HG03457 (cell line): ENCODE data around the gene AUNIP.

ENCODE experiments used
- ATAC-seq: cut with Tn5 transposase; IDR thresholded peaks from one replicate; pipeline ENCODE4 v1.9.1; 2021; ENCODE audit warnings: moderate number of reproducible peaks; ENCODE audit not compliant: unreplicated experiment

The AUNIP gene

DNA sequence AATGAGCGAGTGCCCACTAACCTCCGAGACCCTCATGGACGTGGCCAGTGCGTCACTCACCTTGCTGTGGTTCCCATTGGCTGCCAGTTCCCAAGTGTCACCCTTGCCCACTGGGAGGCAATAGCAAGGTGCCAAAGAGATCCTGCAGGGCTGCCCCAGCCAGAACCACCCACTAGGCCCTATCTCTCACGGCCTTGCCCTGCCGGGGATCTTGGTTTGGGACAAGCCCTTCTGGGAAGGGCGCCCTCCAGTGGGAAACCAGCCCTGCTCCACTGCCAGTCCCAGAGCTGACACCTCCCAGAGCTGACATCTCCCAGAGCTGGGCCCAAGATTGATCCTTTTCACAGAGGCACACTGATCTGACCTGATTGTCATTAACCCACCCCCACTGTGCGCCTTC lies 61.3 kb downstream of the AUNIP start:
- no peak for ATAC-seq

DNA sequence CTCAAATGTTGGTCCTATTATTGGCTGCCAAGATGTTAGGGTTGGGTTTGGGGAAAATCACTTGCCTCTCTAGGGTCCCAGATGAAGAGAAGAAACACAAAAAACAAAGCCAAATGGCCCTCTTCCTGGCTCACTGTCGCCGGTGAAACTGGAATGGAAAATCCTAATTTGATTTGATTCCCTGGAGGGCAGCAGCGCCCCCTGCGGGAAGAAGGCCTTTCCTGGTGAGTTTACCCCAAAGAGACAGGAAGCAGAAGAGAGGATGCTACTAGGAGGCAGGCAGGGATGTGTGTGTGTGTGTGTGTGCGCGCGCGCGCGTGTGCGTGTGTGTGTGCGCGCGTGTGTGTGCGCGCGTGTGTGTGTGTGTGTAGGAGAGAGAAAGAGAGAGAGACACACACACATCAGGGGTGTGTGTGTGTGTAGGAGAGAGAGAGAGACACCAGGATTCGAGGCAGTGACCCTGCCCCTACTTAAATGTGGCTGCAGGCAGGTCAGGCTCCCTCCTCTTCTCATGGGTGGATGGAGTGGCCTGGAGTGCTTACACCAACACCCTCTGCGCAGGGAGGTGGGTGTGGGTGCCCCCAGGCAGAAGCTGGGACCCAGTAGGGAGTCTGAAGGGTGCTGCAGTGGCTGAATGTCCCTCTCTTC lies 62.3 kb downstream of the AUNIP start:
- ATAC-seq, result no peak

DNA sequence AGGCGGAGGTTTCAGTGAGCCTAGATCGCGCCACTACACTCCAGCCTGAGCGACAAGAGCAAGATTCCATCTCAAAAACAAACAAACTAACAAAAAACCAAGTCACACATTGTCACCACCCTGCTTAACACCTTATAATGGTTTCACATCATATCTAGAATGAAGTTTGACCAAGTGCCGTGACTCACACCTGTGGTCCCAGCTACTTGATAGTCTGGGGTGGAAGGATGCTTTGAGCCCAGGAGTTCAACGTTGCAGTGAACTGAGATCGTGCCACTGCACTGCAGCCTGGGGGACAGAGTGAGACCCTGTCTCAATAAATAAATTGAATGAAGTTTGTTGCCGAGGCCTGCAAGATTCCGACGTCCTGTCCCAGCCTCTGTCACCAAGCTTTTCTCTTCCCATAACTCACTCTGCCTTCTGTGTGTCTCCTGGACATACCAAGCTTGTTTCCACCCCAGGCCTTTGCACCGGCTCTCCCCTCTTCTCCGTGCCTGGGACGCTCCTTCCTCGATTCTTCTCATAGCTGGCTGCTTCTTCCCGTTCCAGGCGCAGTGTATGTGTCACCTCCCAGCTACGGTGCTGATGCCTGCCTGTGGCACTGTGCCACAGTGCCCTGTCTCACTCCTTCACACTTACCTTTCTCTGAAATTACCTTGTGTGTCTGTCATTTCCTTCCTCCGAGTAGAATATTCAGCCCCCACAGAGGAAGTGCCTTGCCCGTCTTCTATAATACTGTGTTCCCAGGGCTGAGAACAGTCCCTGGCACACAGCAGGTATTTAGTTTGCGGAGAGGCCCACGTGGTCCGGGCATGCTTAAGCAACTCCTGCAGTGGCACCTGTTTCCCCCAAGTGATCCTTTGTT lies 63.1 kb downstream of the AUNIP start:
- no peak for ATAC-seq

DNA sequence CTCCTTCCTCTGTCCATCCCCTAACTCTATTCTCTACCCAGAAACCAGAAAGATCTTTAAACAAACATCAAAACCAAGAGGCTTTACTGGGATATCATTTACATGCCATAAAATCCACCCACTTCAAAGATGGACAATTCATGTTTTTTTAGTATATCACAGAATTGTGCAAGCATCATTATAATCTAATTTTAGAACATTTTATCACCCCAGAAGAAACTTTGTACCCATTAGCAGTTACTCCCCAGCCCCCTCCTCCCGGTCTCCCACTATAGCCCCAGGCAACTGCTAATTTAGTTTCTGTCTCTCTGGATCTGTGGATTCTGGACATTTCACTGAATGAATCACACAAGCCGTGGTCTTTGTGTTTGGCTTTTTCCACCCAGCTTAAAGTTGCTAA lies 64.0 kb downstream of the AUNIP start:
- ATAC-seq, result no peak

DNA sequence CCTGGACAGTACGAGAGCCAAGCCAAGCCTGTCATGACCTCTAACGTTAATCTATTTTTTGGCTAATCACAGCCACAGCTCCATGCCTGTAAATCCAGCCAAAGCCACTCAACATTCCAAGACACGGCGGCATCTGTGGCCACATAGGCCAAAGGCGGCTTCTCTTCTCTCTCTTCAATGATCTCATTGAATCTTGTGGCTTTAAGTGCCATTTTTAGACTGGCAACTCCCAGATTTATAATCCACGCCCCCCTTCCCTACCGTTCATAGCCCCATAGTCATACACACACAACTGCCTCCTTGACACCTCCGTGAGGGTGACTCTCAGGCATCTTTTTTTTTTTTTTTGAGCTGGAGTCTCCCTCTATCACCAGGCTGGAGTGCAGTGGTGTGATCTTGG lies 64.9 kb downstream of the AUNIP start:
- ATAC-seq, result no peak

DNA sequence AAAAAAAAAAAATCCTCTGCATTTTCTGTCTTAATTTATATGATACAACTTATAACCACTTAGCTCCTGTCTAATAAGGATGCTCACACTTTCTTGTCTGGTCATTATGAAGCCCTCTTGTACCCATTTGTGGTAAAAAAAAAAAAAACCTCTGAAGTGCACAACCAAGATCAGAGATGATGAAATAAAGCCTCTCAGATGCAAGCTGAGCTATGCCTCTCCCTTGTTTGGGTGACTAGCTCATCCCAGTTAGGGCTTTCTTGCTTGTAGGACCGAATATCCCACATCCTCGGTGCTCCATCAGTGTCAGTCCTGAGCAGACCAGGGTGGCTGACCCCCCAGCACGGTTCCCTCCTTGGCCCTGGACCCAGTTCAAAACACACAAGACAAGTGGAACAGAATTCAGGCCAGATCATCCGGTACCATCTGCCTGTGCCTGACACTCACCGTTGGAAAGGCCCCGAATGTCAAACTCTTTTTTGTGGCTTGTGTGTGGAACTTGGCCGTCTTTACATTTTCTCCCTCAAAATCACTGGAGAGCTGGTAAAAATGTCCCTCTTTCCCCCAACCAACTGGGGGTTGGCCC lies 65.6 kb downstream of the AUNIP start:
- ATAC-seq, result no peak

DNA sequence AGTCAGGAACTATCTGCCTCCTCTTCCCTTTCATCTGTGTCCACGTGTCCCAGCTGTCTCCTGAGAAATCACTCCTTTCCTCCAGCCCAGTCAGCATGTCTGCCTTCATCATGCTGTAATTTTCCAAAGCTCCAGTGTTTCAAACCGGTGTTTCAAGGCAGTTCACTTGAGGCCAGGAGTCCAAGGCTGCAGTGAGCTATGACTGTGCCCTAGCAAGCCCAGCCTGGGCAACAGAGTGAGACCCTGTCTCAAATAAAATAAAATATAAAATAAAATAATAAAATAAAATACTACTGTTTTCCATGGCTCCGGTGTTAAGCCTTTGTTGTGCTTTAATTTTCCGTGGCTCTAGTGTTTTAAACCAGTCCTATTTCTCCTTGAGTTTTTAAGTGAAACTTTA lies 67.1 kb downstream of the AUNIP start:
- no peak for ATAC-seq

DNA sequence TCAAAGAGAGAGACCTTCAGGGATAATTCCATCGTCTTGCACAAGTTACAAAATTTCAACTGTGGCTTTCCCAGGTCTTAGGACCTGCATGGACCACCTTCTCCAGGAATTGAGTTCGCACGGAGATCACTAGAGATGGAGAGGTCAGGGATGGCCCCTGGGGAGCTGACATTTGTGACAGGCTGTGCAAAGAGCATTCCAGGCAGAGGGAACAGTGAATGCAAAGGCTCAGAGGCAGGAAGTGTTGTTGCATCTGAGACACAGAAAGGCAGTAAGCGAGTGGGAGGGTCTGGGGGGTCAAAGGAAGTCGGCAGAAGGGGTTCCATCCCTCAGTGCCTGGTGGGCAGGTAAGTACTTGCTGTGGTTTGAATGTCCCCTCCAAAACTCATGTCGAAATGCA lies 68.8 kb downstream of the AUNIP start:
- no peak for ATAC-seq

DNA sequence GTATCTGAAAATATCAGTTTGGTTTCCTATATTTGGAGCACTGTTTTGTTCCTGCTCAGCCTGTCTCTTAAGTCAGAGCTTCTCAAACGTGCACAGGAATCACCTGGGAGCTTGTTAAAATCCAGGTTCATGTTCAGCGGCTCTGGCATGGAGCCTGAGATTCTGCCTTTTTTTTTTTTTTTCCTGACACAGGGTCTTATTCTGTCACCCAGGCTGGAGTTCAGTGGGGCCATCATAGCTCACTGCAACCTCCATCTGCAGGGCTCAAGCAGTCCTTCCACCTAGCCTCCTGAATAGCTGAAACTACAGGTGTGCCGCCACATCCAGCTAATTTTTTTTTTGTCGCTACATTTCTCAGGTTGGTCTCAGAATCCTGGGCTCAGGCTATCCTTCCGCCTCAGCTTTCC lies 71.5 kb downstream of the AUNIP start:
- ATAC-seq, result no peak

DNA sequence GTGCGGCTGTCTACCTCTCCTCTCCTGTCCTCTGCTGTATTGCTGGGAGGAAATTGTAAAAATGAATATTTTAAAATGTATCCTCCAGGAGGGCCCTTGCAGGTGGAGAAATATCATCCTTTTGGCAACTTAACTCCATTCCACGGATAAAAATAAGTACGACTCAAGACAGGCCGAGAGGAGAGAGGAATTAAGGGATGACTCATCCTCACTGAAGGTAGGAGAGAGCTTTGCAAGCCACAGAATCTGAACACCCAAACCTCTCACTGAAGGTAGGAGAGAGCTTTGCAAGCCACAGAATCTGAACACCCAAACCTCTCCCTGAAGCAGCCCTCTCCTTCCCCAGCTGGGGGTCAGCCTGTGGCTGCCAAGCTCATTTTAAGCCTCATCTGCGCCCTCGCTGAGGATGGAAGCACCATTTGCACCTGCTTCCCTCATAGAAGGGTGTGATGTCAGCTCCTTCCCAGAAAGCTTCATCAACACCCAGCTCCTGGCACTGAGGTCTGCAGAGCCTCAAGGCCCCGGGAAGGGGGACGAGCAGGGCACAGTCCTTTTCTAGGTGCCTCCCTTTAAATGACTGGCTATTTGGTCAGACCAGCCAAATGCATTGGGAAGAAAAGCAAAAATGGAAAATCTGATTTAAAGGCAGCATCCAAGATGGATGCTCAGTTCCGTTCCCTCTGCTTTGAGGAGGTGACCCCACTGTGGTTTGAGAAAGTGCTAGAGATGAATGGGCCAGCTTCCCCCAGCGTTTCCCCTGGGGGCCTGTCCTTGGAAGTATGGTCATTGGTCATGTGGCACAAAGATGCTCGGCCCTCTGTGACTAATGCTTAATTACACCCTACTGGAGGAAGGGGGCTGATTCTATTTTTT lies 72.1 kb downstream of the AUNIP start:
- ATAC-seq, result no peak

DNA sequence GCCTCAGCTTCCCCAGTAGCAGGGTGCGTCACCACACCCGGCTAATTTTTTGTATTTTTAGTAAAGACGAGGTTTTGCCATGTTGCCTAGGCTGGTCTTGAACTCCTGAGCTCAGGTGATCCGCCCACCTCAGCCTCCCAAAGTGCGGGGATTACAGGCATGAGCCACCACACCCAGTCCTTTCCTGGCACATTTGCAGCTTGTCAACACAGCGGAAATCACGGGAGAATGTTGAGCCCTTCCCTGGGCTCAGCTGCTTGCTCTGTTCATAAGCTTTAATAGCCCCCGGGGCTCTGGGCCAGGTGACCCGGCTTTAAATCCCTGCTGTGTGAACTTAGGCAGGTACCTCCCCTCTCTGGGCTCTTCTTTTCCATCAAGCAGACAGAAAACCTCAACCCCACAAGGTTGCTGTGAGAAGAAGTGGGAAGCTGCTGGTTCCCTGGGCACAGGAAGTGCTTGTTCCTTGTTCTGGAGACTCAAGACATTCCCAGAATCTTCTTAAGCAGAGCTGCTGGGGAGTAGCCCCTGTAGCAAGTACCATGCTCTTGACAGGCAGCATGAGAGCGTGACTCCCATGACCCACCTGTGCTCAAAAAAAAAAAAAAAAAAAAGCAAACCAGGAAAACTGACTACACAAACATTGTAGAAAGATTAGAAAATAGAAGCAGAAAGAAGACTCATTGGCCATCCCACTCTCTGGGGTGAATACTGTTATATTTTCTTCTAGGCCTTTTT lies 73.8 kb downstream of the AUNIP start:
- ATAC-seq, result no peak

DNA sequence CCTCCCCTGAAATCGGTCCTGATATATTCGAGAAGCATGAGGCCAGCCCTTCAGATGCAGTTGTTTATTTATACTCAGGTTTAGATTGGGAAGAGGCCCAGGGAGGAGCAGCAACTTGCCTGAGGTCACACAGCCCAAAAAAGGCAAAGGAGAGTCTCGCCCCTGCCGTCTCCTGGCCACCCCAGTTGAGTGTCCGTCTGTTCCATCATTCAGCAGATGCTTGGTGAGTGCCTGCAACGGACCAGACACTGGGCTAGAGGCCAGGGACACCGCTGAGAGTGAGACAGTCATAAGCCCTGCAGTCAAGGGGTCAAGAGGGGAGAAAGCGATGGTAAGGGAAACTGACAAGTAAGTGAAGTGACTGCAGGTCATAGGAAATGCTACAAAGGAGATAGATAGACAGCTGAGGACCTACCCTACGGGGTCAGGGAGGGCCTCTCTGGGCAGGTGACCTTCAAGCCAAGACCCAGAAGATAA lies 74.6 kb downstream of the AUNIP start:
- no peak for ATAC-seq
